H9 (cell line): ENCODE measurements around the gene PHTF1. TPM values are rescaled to one million over a fixed set of nuclear protein-coding genes. Genes with fewer than 3 reads are reported as not detected.

Experiments used
- DNase-seq: peaks from one replicate; pipeline ENCODE4 v3.0.0-alpha.2; 2017
- H2AFZ ChIP-seq: one replicate; pipeline ENCODE4 v1.6.1; 2013; ENCODE audit warnings: mild to moderate bottlenecking, low read length, control low read depth, moderate library complexity
- H2AK5ac ChIP-seq: 2 replicates; pipeline ENCODE4 v1.6.1; 2013; ENCODE audit warnings: low read length, control low read depth, mixed read lengths; ENCODE audit not compliant: insufficient read length
- H2BK120ac ChIP-seq: one replicate; pipeline ENCODE4 v1.6.1; 2013; ENCODE audit warnings: low read depth, mild to moderate bottlenecking, low read length, control low read depth, inconsistent platforms; ENCODE audit not compliant: poor library complexity, severe bottlenecking
- H2BK12ac ChIP-seq: 2 replicates; pipeline ENCODE4 v1.6.1; 2013; ENCODE audit warnings: low read length, control low read depth, mixed read lengths, low read depth; ENCODE audit not compliant: insufficient read length
- H2BK15ac ChIP-seq: 2 replicates; pipeline ENCODE4 v1.6.1; 2013; ENCODE audit warnings: low read depth, low read length, control low read depth
- H2BK20ac ChIP-seq: one replicate; pipeline ENCODE4 v1.6.1; 2013; ENCODE audit warnings: low read depth, mild to moderate bottlenecking, low read length, control low read depth, inconsistent platforms; ENCODE audit not compliant: poor library complexity, severe bottlenecking
- H2BK5ac ChIP-seq: 2 replicates; pipeline ENCODE4 v1.6.1; 2013; ENCODE audit warnings: low read length, control low read depth, mixed read lengths; ENCODE audit not compliant: insufficient read length
- H3K14ac ChIP-seq: 2 replicates; pipeline ENCODE4 v1.6.1; 2013; ENCODE audit warnings: low read length, control low read depth; ENCODE audit not compliant: insufficient read depth
- H3K18ac ChIP-seq: 2 replicates; pipeline ENCODE4 v1.6.1; 2013; ENCODE audit warnings: low read depth, mild to moderate bottlenecking, mixed read lengths, low read length, control low read depth; ENCODE audit not compliant: insufficient read length
- H3K23ac ChIP-seq: 2 replicates; pipeline ENCODE4 v1.6.1; 2013; ENCODE audit warnings: low read length, control low read depth, mixed read lengths, low read depth; ENCODE audit not compliant: insufficient read length
- H3K23me2 ChIP-seq: 2 replicates; pipeline ENCODE4 v1.6.1; 2013; ENCODE audit warnings: low read depth, mild to moderate bottlenecking, mixed read lengths, low read length, control low read depth; ENCODE audit not compliant: insufficient read length, poor library complexity, severe bottlenecking
- H3K27ac ChIP-seq: 2 replicates; pipeline ENCODE4 v1.5.1; 2013; ENCODE audit warnings: low read length, control low read depth, mixed read lengths, low read depth; ENCODE audit not compliant: insufficient read length
- H3K27me3 ChIP-seq: 2 replicates; pipeline ENCODE4 v1.6.1; 2013; ENCODE audit warnings: low read length, control low read depth, inconsistent platforms; ENCODE audit not compliant: insufficient read depth
- H3K4ac ChIP-seq: 2 replicates; pipeline ENCODE4 v1.6.1; 2013; ENCODE audit warnings: low read depth, mild to moderate bottlenecking, control low read depth, inconsistent platforms, low read length, moderate library complexity
- H3K4me1 ChIP-seq: 2 replicates; pipeline ENCODE4 v1.6.1; 2013; ENCODE audit warnings: low read length, control low read depth, inconsistent platforms; ENCODE audit not compliant: insufficient read depth
- H3K4me2 ChIP-seq: 2 replicates; pipeline ENCODE4 v1.6.1; 2013; ENCODE audit warnings: low read length, control low read depth, mixed read lengths; ENCODE audit not compliant: insufficient read length, insufficient read depth
- H3K56ac ChIP-seq: 2 replicates; pipeline ENCODE4 v1.6.1; 2013; ENCODE audit warnings: low read depth, mild to moderate bottlenecking, mixed read lengths, low read length, control low read depth; ENCODE audit not compliant: insufficient read length
- H3K79me1 ChIP-seq: 2 replicates; pipeline ENCODE4 v1.6.1; 2013; ENCODE audit warnings: low read depth, mild to moderate bottlenecking, moderate library complexity, low read length, control low read depth, inconsistent platforms; ENCODE audit not compliant: insufficient read depth, poor library complexity, severe bottlenecking
- H3K79me2 ChIP-seq: 2 replicates; pipeline ENCODE4 v1.6.1; 2013; ENCODE audit warnings: low read length, control low read depth, inconsistent platforms; ENCODE audit not compliant: insufficient read depth
- H3K9ac ChIP-seq: 2 replicates; pipeline ENCODE4 v1.6.1; 2013; ENCODE audit warnings: low read length, control low read depth, mixed read lengths; ENCODE audit not compliant: insufficient read length; ENCODE audit errors: extremely low read depth
- H3K9me3 ChIP-seq: one replicate; pipeline ENCODE4 v1.6.1; 2013; ENCODE audit warnings: low read depth, low read length, inconsistent platforms; ENCODE audit not compliant: control insufficient read depth
- H3T11ph ChIP-seq: one replicate; pipeline ENCODE4 v1.6.1; 2013; ENCODE audit warnings: mild to moderate bottlenecking, low read length, control low read depth, inconsistent platforms
- H4K20me1 ChIP-seq: one replicate; pipeline ENCODE4 v1.6.1; 2013; ENCODE audit not compliant: control insufficient read depth, insufficient read length, insufficient read depth
- H4K5ac ChIP-seq: 2 replicates; pipeline ENCODE4 v1.6.1; 2013; ENCODE audit warnings: low read depth, mild to moderate bottlenecking, mixed read lengths, low read length, control low read depth; ENCODE audit not compliant: insufficient read length
- H4K8ac ChIP-seq: replicated peaks from 2 replicates; pipeline ENCODE4 v1.6.1; 2013; ENCODE audit warnings: low read length, control low read depth, mixed read lengths, low read depth; ENCODE audit not compliant: insufficient read length
- H4K91ac ChIP-seq: 2 replicates; pipeline ENCODE4 v1.6.1; 2013; ENCODE audit warnings: low read depth, mild to moderate bottlenecking, moderate library complexity, mixed read lengths, low read length, control low read depth; ENCODE audit not compliant: insufficient read length
- H3K27ac Mint-ChIP-seq, 3 experiments: 2 replicates in 2 of 3; 3 replicates in 1 of 3; pipeline ENCODE4 v1.8.0; 2020 to 2021; ENCODE audit warnings: mixed read lengths in 3 of 3, mild to moderate bottlenecking in 1 of 3, moderate library complexity in 1 of 3
- H3K27me3 Mint-ChIP-seq: 2 replicates; pipeline ENCODE4 v1.8.0; 2021; ENCODE audit warnings: low read depth, mild to moderate bottlenecking, moderate library complexity, mixed read lengths
- H3K36me3 Mint-ChIP-seq, 3 experiments: 2 replicates in 2 of 3; 3 replicates in 1 of 3; pipeline ENCODE4 v1.8.0; 2020 to 2021; ENCODE audit warnings: low read depth in 3 of 3, mixed read lengths in 3 of 3; ENCODE audit not compliant: insufficient read depth in 1 of 3
- H3K4me1 Mint-ChIP-seq, 2 experiments: 2 replicates each; pipeline ENCODE4 v1.8.0; 2020; ENCODE audit warnings: mixed read lengths in 2 of 2
- H3K4me3 Mint-ChIP-seq, 2 experiments: 2 replicates in 1 of 2; 3 replicates in 1 of 2; pipeline ENCODE4 v1.8.0; 2020 to 2021; ENCODE audit warnings: mild to moderate bottlenecking in 2 of 2, mixed read lengths in 2 of 2, moderate library complexity in 1 of 2
- H3K9me3 Mint-ChIP-seq, 2 experiments: 2 replicates in 1 of 2; 3 replicates in 1 of 2; pipeline ENCODE4 v1.8.0; 2020; ENCODE audit warnings: mild to moderate bottlenecking in 2 of 2, mixed read lengths in 2 of 2, moderate library complexity in 1 of 2
- CTCF ChIP-seq: fragments of 200-600 bp; sonication (generic); conservative IDR thresholded peaks from 3 replicates; pipeline ENCODE4 v1.8.0; 2021; ENCODE audit warnings: antibody characterized with exemption, mild to moderate bottlenecking
- WGBS: extraction: QIAGEN DNeasy Blood & Tissue Kit; methylation state at CpG from one replicate; pipeline ENCODE4 v1.1.7; 2013; ENCODE audit warnings: missing lambda C conversion rate, low lambda C conversion rate, mixed read lengths; ENCODE audit not compliant: insufficient read length; ENCODE audit errors: extremely low coverage; 5-methylcytosine and 5-hydroxymethylcytosine counted together
- total RNA-seq: library from RNA; stranded (reverse); gene quantifications from 2 replicates; pipeline ENCODE4 v1.2.1, GENCODE V29; 2021

PHTF1 gene
- total RNA-seq, 1 experiment from 2014 or later = 28.4 TPM

GRCh38 chr1:113792986-113793385 lies 33.7 kb upstream of the PHTF1 start:
- H2BK5ac ChIP-seq = no peak overlapping the region
- H2BK12ac ChIP-seq = no peak overlapping the region
- no peak overlapping the region for H3K9ac ChIP-seq
- no peak overlapping the region for H3K27ac ChIP-seq
- H3K4me2 ChIP-seq = no peak overlapping the region
- H3K79me1 ChIP-seq = peaks cover 8% of the 10 kb centered on the region
- Mint-ChIP-seq H3K4me3 (no peak overlapping the region), H3K27ac (no peak overlapping the region), H3K4me1 (peaks cover 5 to 10% of the 10 kb centered on the region in 2 experiments), H3K27me3 (no peaks in the 10 kb centered on the region; the same call in 1 of the 2 replicates), H3K36me3 (peaks cover 14 to 37% (median 33%) of the 10 kb centered on the region in 3 experiments; a peak in 5 of 7 replicates), H3K9me3 (no peaks in the 10 kb centered on the region)
- no peaks in the 10 kb centered on the region for H4K20me1 ChIP-seq
- H3K27me3 ChIP-seq = no peaks in the 10 kb centered on the region
- no peak for DNase-seq
- no CpG with 5 or more reads among the region's 1 CpG for WGBS
- no peak overlapping the region for H4K91ac ChIP-seq
- no peak overlapping the region for H4K5ac ChIP-seq
- no peak overlapping the region for H2AK5ac ChIP-seq
- no peak overlapping the region for H4K8ac ChIP-seq
- H3K56ac ChIP-seq = no peak overlapping the region
- H3T11ph ChIP-seq = no peak overlapping the region
- no peak overlapping the region for H2AFZ ChIP-seq
- no peak overlapping the region for H2BK20ac ChIP-seq
- no peak overlapping the region for H3K18ac ChIP-seq
- no peak overlapping the region for H3K14ac ChIP-seq
- H3K9me3 ChIP-seq = no peaks in the 10 kb centered on the region
- H3K4ac ChIP-seq = no peak overlapping the region
- H3K23ac ChIP-seq = no peak overlapping the region
- H3K79me2 ChIP-seq = peaks cover 3% of the 10 kb centered on the region; the same call in 1 of the 2 replicates
- TF ChIP-seq CTCF = no peak
- H3K4me1 ChIP-seq = no peaks in the 10 kb centered on the region
- H2BK15ac ChIP-seq = no peak overlapping the region
- H3K23me2 ChIP-seq = no peaks in the 10 kb centered on the region
- no peak overlapping the region for H2BK120ac ChIP-seq
